CD14-positive monocyte (primary cell): ENCODE measurements around the gene ULK4. TPM values are rescaled to one million over a fixed set of nuclear protein-coding genes. Genes with fewer than 3 reads are reported as not detected.

Experiments
- DNase-seq, 3 donors: peaks; one replicate each; pipeline ENCODE4 v3.0.0-alpha.2; 2011 to 2022
- H2AFZ ChIP-seq: 2 replicates; pipeline ENCODE4 v1.6.0; 2012; ENCODE audit warnings: mild to moderate bottlenecking, low read depth, low read length, inconsistent platforms; ENCODE audit not compliant: insufficient read depth, poor library complexity, severe bottlenecking
- H3K27ac ChIP-seq, 2 donors: 1 replicate in 1 of 2; 2 replicates in 1 of 2; pipeline ENCODE4 v1.5.1; 2012 to 2013; ENCODE audit warnings: low read length in 2 of 2, control low read depth in 1 of 2, inconsistent platforms in 1 of 2, low read depth in 1 of 2, mild to moderate bottlenecking in 1 of 2
- H3K27me3 ChIP-seq, 2 donors: one replicate each; pipeline versions ENCODE4 v1.6.0 to v1.6.1; 2011 to 2013; ENCODE audit warnings: low read length in 2 of 2; ENCODE audit not compliant: control insufficient read depth in 2 of 2, insufficient read depth in 2 of 2
- H3K36me3 ChIP-seq, 2 donors: replicated peaks in 1 of 2; 1 replicate in 1 of 2; 2 replicates in 1 of 2; pipeline versions ENCODE4 v1.5.1 to v1.6.1; 2012 to 2013; ENCODE audit warnings: low read length in 2 of 2, control low read depth in 1 of 2, inconsistent platforms in 1 of 2, mild to moderate bottlenecking in 1 of 2; ENCODE audit not compliant: insufficient read depth in 2 of 2, control insufficient read depth in 1 of 2
- H3K4me1 ChIP-seq, 2 donors: 1 replicate in 1 of 2; 2 replicates in 1 of 2; pipeline versions ENCODE4 v1.5.1 to v1.6.1; 2012 to 2013; ENCODE audit warnings: low read length in 2 of 2, control low read depth in 1 of 2, inconsistent platforms in 1 of 2, mild to moderate bottlenecking in 1 of 2, moderate library complexity in 1 of 2; ENCODE audit not compliant: insufficient read depth in 2 of 2, control insufficient read depth in 1 of 2
- H3K4me2 ChIP-seq: replicated peaks from 2 replicates; pipeline ENCODE3; 2012; ENCODE audit warnings: low read length, moderate library complexity, mild to moderate bottlenecking; ENCODE audit not compliant: poor library complexity, severe bottlenecking; ENCODE audit errors: extremely low read depth
- H3K4me3 ChIP-seq, 3 experiments: fragments of 200-600 bp in 1 of 3; sonication (generic) in 1 of 3; replicated peaks in 1 of 3; 1 replicate in 2 of 3; 2 replicates in 1 of 3; pipeline ENCODE4 v1.5.1; 2011 to 2013; ENCODE audit warnings: low read length in 3 of 3, mild to moderate bottlenecking in 3 of 3, control low read depth in 2 of 3, low read depth in 2 of 3, inconsistent platforms in 1 of 3, moderate library complexity in 1 of 3
- H3K79me2 ChIP-seq: 2 replicates; pipeline ENCODE4 v1.6.0; 2012; ENCODE audit warnings: mild to moderate bottlenecking, control low read depth, inconsistent platforms, low read length, moderate library complexity; ENCODE audit not compliant: insufficient read depth
- H3K9ac ChIP-seq: 2 replicates; pipeline ENCODE4 v1.6.0; 2017; ENCODE audit warnings: low read length, mild to moderate bottlenecking; ENCODE audit not compliant: insufficient read depth, poor library complexity, severe bottlenecking
- H3K9me3 ChIP-seq, 2 donors: replicated peaks in 1 of 2; 1 replicate in 1 of 2; 2 replicates in 1 of 2; pipeline versions ENCODE4 v1.5.1 to v1.6.1; 2012 to 2013; ENCODE audit warnings: low read length in 2 of 2, control low read depth in 1 of 2; ENCODE audit not compliant: control insufficient read depth in 1 of 2, insufficient read depth in 1 of 2
- H4K20me1 ChIP-seq: 2 replicates; pipeline ENCODE4 v1.6.0; 2012; ENCODE audit warnings: mild to moderate bottlenecking, low read length, control low read depth, moderate library complexity; ENCODE audit not compliant: insufficient read depth
- H3K27ac Mint-ChIP-seq, 7 donors: one replicate each; pipeline ENCODE4 v1.8.0; 2020; ENCODE audit warnings: mild to moderate bottlenecking in 7 of 7, mixed read lengths in 7 of 7, moderate library complexity in 6 of 7, inconsistent platforms in 2 of 7
- H3K27me3 Mint-ChIP-seq, 3 donors: one replicate each; pipeline ENCODE4 v1.8.0; 2021 to 2022; ENCODE audit warnings: low read depth in 3 of 3, mild to moderate bottlenecking in 3 of 3, mixed read lengths in 3 of 3, moderate library complexity in 3 of 3, inconsistent platforms in 1 of 3
- H3K36me3 Mint-ChIP-seq, 2 donors: one replicate each; pipeline ENCODE4 v1.8.0; 2020; ENCODE audit warnings: mixed read lengths in 2 of 2, inconsistent platforms in 1 of 2, mild to moderate bottlenecking in 1 of 2
- H3K4me1 Mint-ChIP-seq: one replicate; pipeline ENCODE4 v1.8.0; 2020; ENCODE audit warnings: mild to moderate bottlenecking, mixed read lengths
- H3K4me3 Mint-ChIP-seq, 2 donors: one replicate each; pipeline ENCODE4 v1.8.0; 2020; ENCODE audit warnings: mild to moderate bottlenecking in 2 of 2, mixed read lengths in 2 of 2, moderate library complexity in 1 of 2
- H3K9me3 Mint-ChIP-seq, 7 donors: one replicate each; pipeline ENCODE4 v1.8.0; 2020 to 2022; ENCODE audit warnings: mixed read lengths in 7 of 7, mild to moderate bottlenecking in 6 of 7, moderate library complexity in 6 of 7, inconsistent platforms in 2 of 7
- WGBS: methylation state at CpG from one replicate; pipeline ENCODE4 v1.1.5; 2013; ENCODE audit warnings: missing lambda C conversion rate; ENCODE audit not compliant: insufficient coverage; 5-methylcytosine and 5-hydroxymethylcytosine counted together
- intact Hi-C, 2 donors: fragments of 100-400 bp; cut with micrococcal nuclease; formaldehyde crosslinking; loops; one replicate each; pipeline versions ENCODE4 v1.15.0 to v1.15.1; 2023
- polyA plus RNA-seq, 3 donors: library from polyadenylated mRNA; depleted of rRNA in 1 of 3; unstranded in 2 of 3; stranded (reverse) in 1 of 3; fragments of 300-500 nt in 2 of 3; fragments of >200 nt in 1 of 3; fragmentation: Illumina TruSeq in 2 of 3; gene quantifications; 1 replicate in 2 of 3; 2 replicates in 1 of 3; pipeline ENCODE4 v1.2.3, GENCODE V29; 2012 to 2021
- TF ChIP-seq, protein P1 (sequence below): fragments of 200-600 bp; IDR thresholded peaks from one replicate; pipeline ENCODE4 v1.8.0; 2022; ENCODE audit warnings: antibody characterized with exemption, mild to moderate bottlenecking

ULK4 gene
- polyA plus RNA-seq, 3 donors = 6.7 to 14.0 (median 11.8) TPM

DNA sequence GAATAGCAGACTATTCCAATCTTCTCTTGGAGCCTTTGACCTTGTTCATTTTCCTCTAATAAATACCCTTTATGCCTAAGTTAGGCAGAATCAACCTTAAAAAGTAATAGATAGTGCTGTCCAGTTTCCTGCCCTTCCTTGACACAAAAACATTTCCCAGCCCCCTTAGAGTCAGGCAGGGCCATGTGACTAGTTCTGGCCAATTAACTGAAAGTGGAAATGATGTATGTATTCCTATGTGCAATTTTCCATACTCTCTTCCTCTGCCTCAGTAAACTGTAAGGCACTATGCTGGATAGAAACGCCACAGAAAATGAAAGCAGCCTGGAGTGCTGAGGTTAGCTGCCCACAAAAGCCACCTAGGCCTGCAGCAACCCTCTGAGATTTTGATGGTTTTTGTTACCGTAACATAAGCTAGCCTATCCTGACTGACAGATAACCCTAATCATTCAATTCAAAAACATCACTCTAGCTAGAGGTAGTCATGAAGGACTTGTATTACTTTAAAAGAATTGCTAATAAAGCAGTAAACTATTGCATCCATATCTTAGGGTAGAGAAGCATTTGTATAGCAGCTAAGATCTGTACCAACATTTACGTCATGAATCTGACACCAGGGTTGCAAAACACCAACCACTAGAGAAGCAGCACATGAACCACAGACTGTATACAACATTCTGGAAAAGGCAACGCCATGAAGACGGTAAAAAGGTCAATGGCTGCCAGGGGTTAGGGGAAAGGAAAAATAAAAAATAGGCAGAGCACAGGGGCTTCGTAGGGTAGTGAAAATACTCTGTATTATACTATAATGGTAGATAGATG lies 112.9 kb downstream of the ULK4 start:
- no peak overlapping the region for H3K9ac ChIP-seq
- no peak overlapping the region for H2AFZ ChIP-seq
- H3K27me3 ChIP-seq = no peaks in the 10 kb centered on the region
- no peak overlapping the region for H3K4me3 Mint-ChIP-seq
- H3K4me3 ChIP-seq = no peak overlapping the region
- H3K27ac Mint-ChIP-seq = no peak overlapping the region
- H3K79me2 ChIP-seq = no peaks in the 10 kb centered on the region
- no peaks in the 10 kb centered on the region for H4K20me1 ChIP-seq
- no peaks in the 10 kb centered on the region for H3K4me1 ChIP-seq
- DNase-seq = no peak
- H3K36me3 Mint-ChIP-seq = peaks cover 0 to 2% of the 10 kb centered on the region in 2 donors
- no peaks in the 10 kb centered on the region for H3K36me3 ChIP-seq
- peaks cover 1 to 13% (median 7%) of the 10 kb centered on the region in 7 donors for H3K9me3 Mint-ChIP-seq
- no peaks in the 10 kb centered on the region for H3K4me1 Mint-ChIP-seq
- intact Hi-C loops = no loop called here
- WGBS = 67% methylated on average over 1 of the region's 6 CpGs
- peaks cover 0 to 2% (median 0%) of the 10 kb centered on the region in 3 donors for H3K27me3 Mint-ChIP-seq
- H3K4me2 ChIP-seq = no peak overlapping the region
- TF ChIP-seq, protein P1, sequence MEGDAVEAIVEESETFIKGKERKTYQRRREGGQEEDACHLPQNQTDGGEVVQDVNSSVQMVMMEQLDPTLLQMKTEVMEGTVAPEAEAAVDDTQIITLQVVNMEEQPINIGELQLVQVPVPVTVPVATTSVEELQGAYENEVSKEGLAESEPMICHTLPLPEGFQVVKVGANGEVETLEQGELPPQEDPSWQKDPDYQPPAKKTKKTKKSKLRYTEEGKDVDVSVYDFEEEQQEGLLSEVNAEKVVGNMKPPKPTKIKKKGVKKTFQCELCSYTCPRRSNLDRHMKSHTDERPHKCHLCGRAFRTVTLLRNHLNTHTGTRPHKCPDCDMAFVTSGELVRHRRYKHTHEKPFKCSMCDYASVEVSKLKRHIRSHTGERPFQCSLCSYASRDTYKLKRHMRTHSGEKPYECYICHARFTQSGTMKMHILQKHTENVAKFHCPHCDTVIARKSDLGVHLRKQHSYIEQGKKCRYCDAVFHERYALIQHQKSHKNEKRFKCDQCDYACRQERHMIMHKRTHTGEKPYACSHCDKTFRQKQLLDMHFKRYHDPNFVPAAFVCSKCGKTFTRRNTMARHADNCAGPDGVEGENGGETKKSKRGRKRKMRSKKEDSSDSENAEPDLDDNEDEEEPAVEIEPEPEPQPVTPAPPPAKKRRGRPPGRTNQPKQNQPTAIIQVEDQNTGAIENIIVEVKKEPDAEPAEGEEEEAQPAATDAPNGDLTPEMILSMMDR = no peak
- H3K27ac ChIP-seq = no peak overlapping the region
- peaks cover 0 to 6% of the 10 kb centered on the region in 2 donors for H3K9me3 ChIP-seq

GRCh38 chr3:41847679-41848078 lies 114.2 kb downstream of the ULK4 start:
- Mint-ChIP-seq H3K4me1 (no peaks in the 10 kb centered on the region), H3K27me3 (peaks cover 0 to 2% (median 0%) of the 10 kb centered on the region in 3 donors), H3K9me3 (peaks cover 7 to 20% (median 12%) of the 10 kb centered on the region in 7 donors), H3K27ac (no peak overlapping the region), H3K4me3 (no peak overlapping the region), H3K36me3 (no peaks in the 10 kb centered on the region)
- TF ChIP-seq, protein P1 = no peak
- Histone ChIP-seq H3K27ac (no peak overlapping the region), H3K4me3 (no peak overlapping the region), H3K9me3 (peaks cover 0 to 7% of the 10 kb centered on the region in 2 donors), H3K9ac (no peak overlapping the region), H3K79me2 (no peaks in the 10 kb centered on the region), H3K36me3 (no peaks in the 10 kb centered on the region), H3K4me1 (no peaks in the 10 kb centered on the region), H3K27me3 (no peaks in the 10 kb centered on the region), H4K20me1 (no peaks in the 10 kb centered on the region), H3K4me2 (no peak overlapping the region), H2AFZ (no peak overlapping the region)
- no CpG with 5 or more reads among the region's 1 CpG for whole genome bisulfite sequencing
- no peak for DNase-seq
- intact Hi-C loops = no loop called here
